ENCODE data around the gene COL20A1. TPM values are rescaled to one million over a fixed set of nuclear protein-coding genes. Genes with fewer than 3 reads are reported as not detected.

Gene COL20A1
- total RNA-seq, 1 donor from 2014 or later: not detected

DNA sequence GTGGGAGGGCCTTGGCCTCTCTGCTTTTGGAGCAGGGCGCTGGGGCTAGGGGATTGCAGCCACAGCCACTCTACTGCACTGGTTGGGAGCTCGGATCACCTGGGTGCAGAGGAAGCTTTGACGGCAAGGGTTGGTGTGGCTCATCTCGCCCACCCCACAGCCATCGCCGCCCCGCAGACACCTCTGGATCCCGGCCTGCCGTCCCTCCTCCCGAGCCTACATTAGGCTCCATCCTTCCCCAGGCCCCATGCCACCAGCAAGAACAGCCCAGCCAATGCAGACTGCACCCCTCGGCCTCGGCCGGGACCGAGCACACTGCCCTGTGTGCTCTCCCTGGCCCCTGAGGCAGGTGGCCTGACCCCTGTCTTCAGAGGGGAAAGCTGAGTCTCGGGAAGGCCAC, 32.5 kb upstream of the COL20A1 start:
- no peaks in the 10 kb centered on the region for H3K36me3 ChIP-seq
- no peak overlapping the region for H3K4me3 ChIP-seq
- peaks cover 10% of the 10 kb centered on the region for H3K4me1 ChIP-seq
- intact Hi-C loops (cut with DNase I): no loop called here
- TF ChIP-seq POLR2A (IDR thresholded peaks at IDR 0.05): no peak
- no peak for TF ChIP-seq POLR2AphosphoS5 (IDR thresholded peaks at IDR 0.05; ENCODE audit: insufficient read depth in 1 of 2, low read depth in 1 of 2)
- TF ChIP-seq, protein P1, sequence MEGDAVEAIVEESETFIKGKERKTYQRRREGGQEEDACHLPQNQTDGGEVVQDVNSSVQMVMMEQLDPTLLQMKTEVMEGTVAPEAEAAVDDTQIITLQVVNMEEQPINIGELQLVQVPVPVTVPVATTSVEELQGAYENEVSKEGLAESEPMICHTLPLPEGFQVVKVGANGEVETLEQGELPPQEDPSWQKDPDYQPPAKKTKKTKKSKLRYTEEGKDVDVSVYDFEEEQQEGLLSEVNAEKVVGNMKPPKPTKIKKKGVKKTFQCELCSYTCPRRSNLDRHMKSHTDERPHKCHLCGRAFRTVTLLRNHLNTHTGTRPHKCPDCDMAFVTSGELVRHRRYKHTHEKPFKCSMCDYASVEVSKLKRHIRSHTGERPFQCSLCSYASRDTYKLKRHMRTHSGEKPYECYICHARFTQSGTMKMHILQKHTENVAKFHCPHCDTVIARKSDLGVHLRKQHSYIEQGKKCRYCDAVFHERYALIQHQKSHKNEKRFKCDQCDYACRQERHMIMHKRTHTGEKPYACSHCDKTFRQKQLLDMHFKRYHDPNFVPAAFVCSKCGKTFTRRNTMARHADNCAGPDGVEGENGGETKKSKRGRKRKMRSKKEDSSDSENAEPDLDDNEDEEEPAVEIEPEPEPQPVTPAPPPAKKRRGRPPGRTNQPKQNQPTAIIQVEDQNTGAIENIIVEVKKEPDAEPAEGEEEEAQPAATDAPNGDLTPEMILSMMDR (IDR thresholded peaks at IDR 0.05): no peak
- H3K27ac ChIP-seq: no peak overlapping the region
- no peaks in the 10 kb centered on the region for H3K27me3 ChIP-seq
- no peaks in the 10 kb centered on the region for H3K9me3 ChIP-seq
- no peak for DNase-seq (ENCODE audit: extremely low spot score in 2 of 2)

DNA sequence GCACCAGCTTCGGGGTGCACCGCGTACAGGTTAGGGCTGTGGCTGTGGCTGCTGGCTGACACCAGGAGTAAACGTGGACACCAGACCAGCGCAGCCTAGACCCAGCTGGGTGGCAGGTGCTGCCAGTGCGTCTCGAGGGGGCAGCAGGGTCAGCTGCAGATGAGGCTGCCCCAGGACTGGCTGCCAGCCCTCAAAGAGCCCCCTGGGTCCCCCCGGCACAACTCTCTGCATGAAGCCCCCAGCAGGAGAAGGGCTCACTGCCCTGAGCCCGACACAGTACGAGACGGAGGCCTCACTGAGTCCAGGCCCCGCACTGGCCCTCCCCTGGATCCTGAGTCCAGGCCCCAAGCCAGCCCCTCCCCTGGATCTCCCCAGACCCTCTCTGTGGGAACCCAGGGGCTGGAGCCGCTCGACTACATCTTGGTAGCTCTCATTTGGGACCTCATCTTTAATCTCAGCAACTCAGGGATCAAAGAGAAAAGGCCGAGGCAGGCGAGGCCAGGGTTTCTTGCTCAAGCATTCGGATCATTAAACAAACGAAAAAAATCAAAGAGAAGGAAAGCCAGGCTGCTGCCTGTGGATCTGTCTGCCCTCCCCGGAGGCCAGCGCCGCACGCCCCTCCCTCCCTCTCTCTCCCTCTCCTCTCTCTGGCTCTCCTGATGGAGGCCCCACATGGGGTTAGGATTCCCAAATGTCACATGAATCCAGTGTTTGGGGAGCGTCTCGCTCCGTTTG, 31.8 kb upstream of the COL20A1 start:
- TF ChIP-seq, protein P1 (IDR thresholded peaks at IDR 0.05): no peak
- TF ChIP-seq POLR2AphosphoS5 (IDR thresholded peaks at IDR 0.05; ENCODE audit: insufficient read depth in 1 of 2, low read depth in 1 of 2) (no peak), POLR2A (IDR thresholded peaks at IDR 0.05) (no peak)
- no peaks in the 10 kb centered on the region for H3K9me3 ChIP-seq
- no peak overlapping the region for H3K4me3 ChIP-seq

DNA sequence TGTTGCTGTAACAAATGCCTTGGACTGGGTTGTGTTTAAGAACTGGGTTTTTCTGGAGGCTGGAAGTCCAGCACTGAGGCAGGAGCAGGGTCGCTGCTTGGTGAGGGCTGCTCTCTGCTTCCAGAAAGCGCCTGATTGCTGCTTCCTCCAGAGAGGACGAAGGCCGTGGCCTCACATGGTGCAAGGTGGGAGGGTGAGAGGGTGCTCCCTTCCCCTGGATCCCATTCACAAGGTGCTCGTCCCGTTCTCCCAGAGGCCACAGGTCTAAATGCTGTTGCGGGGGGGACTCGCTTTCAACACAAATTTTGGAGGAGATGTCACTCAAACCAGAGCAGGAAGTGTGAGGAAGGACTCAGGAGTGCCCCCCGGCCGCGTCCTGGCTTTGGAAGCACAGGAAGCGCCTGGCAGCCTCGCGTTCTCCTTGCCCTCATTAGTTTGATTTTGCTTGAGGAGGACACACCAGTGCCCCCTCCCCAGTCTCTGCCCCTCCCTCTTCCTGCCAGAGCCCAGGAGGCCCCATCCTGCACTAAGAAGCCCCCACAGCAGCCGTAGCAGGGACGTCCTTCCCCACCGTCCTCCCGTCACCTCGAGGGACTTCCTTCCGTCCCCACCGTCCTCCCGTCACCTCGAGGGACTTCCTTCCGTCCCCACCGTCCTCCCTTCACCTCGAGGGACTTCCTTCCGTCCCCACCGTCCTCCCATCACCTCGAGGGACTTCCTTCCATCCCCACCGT, 31.0 kb upstream of the COL20A1 start:
- H3K36me3 ChIP-seq: no peaks in the 10 kb centered on the region
- no peaks in the 10 kb centered on the region for H3K27me3 ChIP-seq
- no peak for DNase-seq (ENCODE audit: extremely low spot score in 2 of 2)
- intact Hi-C loops (cut with DNase I): no loop called here
- TF ChIP-seq, protein P1 (IDR thresholded peaks at IDR 0.05): no peak
- TF ChIP-seq POLR2A (IDR thresholded peaks at IDR 0.05) (no peak), POLR2AphosphoS5 (IDR thresholded peaks at IDR 0.05; ENCODE audit: insufficient read depth in 1 of 2, low read depth in 1 of 2) (no peak)
- no peak overlapping the region for H3K4me3 ChIP-seq
- H3K4me1 ChIP-seq: peaks cover 10% of the 10 kb centered on the region
- no peak overlapping the region for H3K27ac ChIP-seq
- H3K9me3 ChIP-seq: no peaks in the 10 kb centered on the region

More for the DNA sequence above, 31.8 kb upstream of the COL20A1 start:
- H3K4me1 ChIP-seq: peaks cover 10% of the 10 kb centered on the region
- peak overlapping the region; percentile 20 for H3K27ac ChIP-seq
- no peaks in the 10 kb centered on the region for H3K27me3 ChIP-seq
- intact Hi-C loops (cut with DNase I): no loop called here
- no peaks in the 10 kb centered on the region for H3K36me3 ChIP-seq
- DNase-seq (ENCODE audit: extremely low spot score in 2 of 2): no peak

DNA sequence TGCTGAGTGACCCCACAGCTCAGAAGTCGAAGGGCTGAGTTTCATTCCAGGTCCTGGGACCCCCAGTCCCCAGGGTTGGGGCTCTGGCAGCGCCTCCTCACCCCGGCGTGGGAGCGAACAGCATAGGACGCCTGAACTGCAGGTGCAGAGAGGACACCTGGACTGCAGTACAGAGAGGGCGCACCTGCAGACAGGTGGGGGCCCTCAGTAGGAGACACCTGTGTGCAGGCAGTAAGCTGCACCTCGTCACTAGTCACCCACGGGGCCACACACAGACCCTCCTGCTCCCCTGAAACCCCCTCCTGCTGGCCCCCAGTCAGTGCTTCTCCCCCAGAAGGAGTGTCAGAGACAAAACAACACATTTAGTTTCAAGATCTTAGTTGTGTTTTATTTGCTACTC, 30.1 kb upstream of the COL20A1 start:
- intact Hi-C loops (cut with DNase I): no loop called here
- no peak overlapping the region for H3K4me3 ChIP-seq
- H3K36me3 ChIP-seq: no peaks in the 10 kb centered on the region
- H3K27ac ChIP-seq: no peak overlapping the region
- TF ChIP-seq POLR2AphosphoS5 (IDR thresholded peaks at IDR 0.05; ENCODE audit: insufficient read depth in 1 of 2, low read depth in 1 of 2) (no peak), POLR2A (IDR thresholded peaks at IDR 0.05) (no peak)
- TF ChIP-seq, protein P1 (IDR thresholded peaks at IDR 0.05): no peak
- H3K4me1 ChIP-seq: peaks cover 10% of the 10 kb centered on the region
- no peak for DNase-seq (ENCODE audit: extremely low spot score in 2 of 2)
- H3K27me3 ChIP-seq: no peaks in the 10 kb centered on the region
- H3K9me3 ChIP-seq: no peaks in the 10 kb centered on the region

DNA sequence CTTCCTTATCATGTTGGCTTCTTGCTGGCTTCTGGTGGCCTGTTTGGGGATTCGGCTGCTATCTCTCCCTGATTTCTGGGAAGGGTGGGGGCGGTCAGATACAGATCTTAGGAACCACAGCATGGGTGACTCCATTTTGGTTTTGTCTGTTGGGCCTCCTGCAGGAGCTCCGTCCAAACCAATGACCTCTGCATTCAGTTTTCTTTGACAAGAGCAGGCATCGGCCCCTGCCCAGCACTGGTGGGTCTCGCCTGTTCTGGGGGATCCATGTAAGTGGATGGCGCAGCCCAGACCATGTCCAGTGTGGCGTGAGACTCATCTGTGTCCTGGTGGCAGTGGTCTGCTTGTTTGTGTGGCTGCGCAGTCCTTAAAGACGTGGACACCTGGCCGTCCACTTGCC, 29.0 kb upstream of the COL20A1 start:
- Histone ChIP-seq H3K27me3 (no peaks in the 10 kb centered on the region), H3K4me3 (no peak overlapping the region), H3K36me3 (no peaks in the 10 kb centered on the region), H3K9me3 (no peaks in the 10 kb centered on the region), H3K27ac (no peak overlapping the region), H3K4me1 (peaks cover 10% of the 10 kb centered on the region)
- intact Hi-C loops (cut with DNase I): no loop called here
- TF ChIP-seq, protein P1 (IDR thresholded peaks at IDR 0.05): no peak
- TF ChIP-seq POLR2A (IDR thresholded peaks at IDR 0.05) (no peak), POLR2AphosphoS5 (IDR thresholded peaks at IDR 0.05; ENCODE audit: insufficient read depth in 1 of 2, low read depth in 1 of 2) (no peak)
- DNase-seq (ENCODE audit: extremely low spot score in 2 of 2): no peak

All from vagina (tissue), 2 donors.